ENCODE measurements around the gene PGAP1.

Gene PGAP1

GRCh38 chr2:196926562-196927375 lies at the start of gene PGAP1:
PGAP1 (minus strand) TSS chr2:196926707; CDS start chr2:196926616, 91 bp downstream.
- peak; percentile 91 to 94 for DNase-seq

GRCh38 chr2:196974970-196975369 lies 48.5 kb upstream of the PGAP1 start:
- no peak for DNase-seq

GRCh38 chr2:196971574-196972279 lies 45.2 kb upstream of the PGAP1 start:
- DNase-seq, result peak in 1 of 2 experiments; percentile 38

GRCh38 chr2:196970099-196970498 lies 43.6 kb upstream of the PGAP1 start:
- DNase-seq, result no peak

GRCh38 chr2:196968516-196968915 lies 42.0 kb upstream of the PGAP1 start:
- no peak for DNase-seq

GRCh38 chr2:196967775-196968174 lies 41.3 kb upstream of the PGAP1 start:
- DNase-seq, result no peak

- DNase-seq, result no peak
Observed at GRCh38 chr2:196967116-196967515, 40.6 kb upstream of the PGAP1 start.

- no peak for DNase-seq
Observed at GRCh38 chr2:196966061-196966460, 39.6 kb upstream of the PGAP1 start.

- DNase-seq, result no peak
Observed at GRCh38 chr2:196965651-196966050, 39.1 kb upstream of the PGAP1 start.

GRCh38 chr2:196963961-196964360 lies 37.5 kb upstream of the PGAP1 start:
- DNase-seq, result no peak

GRCh38 chr2:196963043-196963442 lies 36.5 kb upstream of the PGAP1 start:
- DNase-seq, result no peak

- DNase-seq, result no peak
Observed at GRCh38 chr2:196962325-196962724, 35.8 kb upstream of the PGAP1 start.

- peak in 1 of 2 experiments; percentile 30 for DNase-seq
Observed at GRCh38 chr2:196961889-196962288, 35.4 kb upstream of the PGAP1 start.

- DNase-seq, result no peak
Observed at GRCh38 chr2:196959734-196960338, 33.3 kb upstream of the PGAP1 start.

- no peak for DNase-seq
Observed at GRCh38 chr2:196959281-196959680, 32.8 kb upstream of the PGAP1 start.

GRCh38 chr2:196957881-196958525 lies 31.5 kb upstream of the PGAP1 start:
- no peak for DNase-seq

GRCh38 chr2:196957442-196957841 lies 30.9 kb upstream of the PGAP1 start:
- no peak for DNase-seq

GRCh38 chr2:196956069-196956468 lies 29.6 kb upstream of the PGAP1 start:
- no peak for DNase-seq

GRCh38 chr2:196955036-196955435 lies 28.5 kb upstream of the PGAP1 start:
- DNase-seq, result no peak

- DNase-seq, result no peak
Observed at GRCh38 chr2:196954001-196954400, 27.5 kb upstream of the PGAP1 start.

GRCh38 chr2:196952936-196953335 lies 26.4 kb upstream of the PGAP1 start:
- DNase-seq, result no peak

- DNase-seq, result no peak
Observed at GRCh38 chr2:196951973-196952372, 25.5 kb upstream of the PGAP1 start.

GRCh38 chr2:196949116-196949515 lies 22.6 kb upstream of the PGAP1 start:
- no peak for DNase-seq
